ENCODE data around the gene PFN3. TPM values are rescaled to one million over a fixed set of nuclear protein-coding genes. Genes with fewer than 3 reads are reported as not detected.

Gene PFN3
- total and polyA plus RNA-seq, 2 of the 13 experiments (the other 11 are each of a cell fraction or from before 2014, with no cell fraction given): not detected

GRCh38 chr5:177362610-177363507, 37.6 kb downstream of the PFN3 start (continued):
- TF ChIP-seq ZBTB26 (CRISPR knock-in tag; IDR thresholded peaks at IDR 0.05; ENCODE audit: borderline replicate concordance) (no peak), ZNF264 (CRISPR knock-in tag; IDR thresholded peaks at IDR 0.05) (no peak), AKAP8 (CRISPR knock-in tag; IDR thresholded peaks at IDR 0.05) (no peak; the same call in 1 of the 2 replicates), PAWR (CRISPR knock-in tag; IDR thresholded peaks at IDR 0.05; ENCODE audit: borderline replicate concordance) (no peak), RERE (CRISPR knock-in tag; IDR thresholded peaks at IDR 0.05; ENCODE audit: low read depth) (no peak), XBP1 (CRISPR knock-in tag; IDR thresholded peaks at IDR 0.05) (no peak), ZNF10 (CRISPR knock-in tag; IDR thresholded peaks at IDR 0.05; ENCODE audit: borderline replicate concordance, low read depth) (no peak), FOXP1 (IDR thresholded peaks at IDR 0.05) (no peak), FOXP1 (CRISPR knock-in tag; IDR thresholded peaks at IDR 0.05) (no peak), FOSL2 (CRISPR knock-in tag; IDR thresholded peaks at IDR 0.05) (no peak), MIER3 (CRISPR knock-in tag; IDR thresholded peaks at IDR 0.05; ENCODE audit: borderline replicate concordance) (no peak), ZBTB49 (CRISPR knock-in tag; IDR thresholded peaks at IDR 0.05; ENCODE audit: borderline replicate concordance) (no peak), BRF2 (CRISPR knock-in tag; IDR thresholded peaks at IDR 0.05) (no peak), CHCHD3 (CRISPR knock-in tag; IDR thresholded peaks at IDR 0.05) (peak; percentile 55; the same call in 1 of the 2 replicates), NRL (CRISPR knock-in tag; IDR thresholded peaks at IDR 0.05; ENCODE audit: borderline replicate concordance) (0 out of 2 replicates have a peak, but pooled peaks have one; percentile 27), ZBTB2 (CRISPR knock-in tag; IDR thresholded peaks at IDR 0.05; ENCODE audit: low read depth) (no peak), ZNF878 (CRISPR knock-in tag; IDR thresholded peaks at IDR 0.05) (no peak)

All from HepG2 (cell line).